Measurements from ENCODE around the gene HOXB9. TPM values are rescaled to one million over a fixed set of nuclear protein-coding genes. Genes with fewer than 3 reads are reported as not detected.
A peak's percentile ranks its signal among the peaks of the same experiment; 100 is the strongest.

The HOXB9 gene
- total and polyA plus RNA-seq, 9 of the 15 experiments (the other 6 are each of a cell fraction or from before 2014, with no cell fraction given), result 3.1 to 196 (median 77.6) TPM

DNA sequence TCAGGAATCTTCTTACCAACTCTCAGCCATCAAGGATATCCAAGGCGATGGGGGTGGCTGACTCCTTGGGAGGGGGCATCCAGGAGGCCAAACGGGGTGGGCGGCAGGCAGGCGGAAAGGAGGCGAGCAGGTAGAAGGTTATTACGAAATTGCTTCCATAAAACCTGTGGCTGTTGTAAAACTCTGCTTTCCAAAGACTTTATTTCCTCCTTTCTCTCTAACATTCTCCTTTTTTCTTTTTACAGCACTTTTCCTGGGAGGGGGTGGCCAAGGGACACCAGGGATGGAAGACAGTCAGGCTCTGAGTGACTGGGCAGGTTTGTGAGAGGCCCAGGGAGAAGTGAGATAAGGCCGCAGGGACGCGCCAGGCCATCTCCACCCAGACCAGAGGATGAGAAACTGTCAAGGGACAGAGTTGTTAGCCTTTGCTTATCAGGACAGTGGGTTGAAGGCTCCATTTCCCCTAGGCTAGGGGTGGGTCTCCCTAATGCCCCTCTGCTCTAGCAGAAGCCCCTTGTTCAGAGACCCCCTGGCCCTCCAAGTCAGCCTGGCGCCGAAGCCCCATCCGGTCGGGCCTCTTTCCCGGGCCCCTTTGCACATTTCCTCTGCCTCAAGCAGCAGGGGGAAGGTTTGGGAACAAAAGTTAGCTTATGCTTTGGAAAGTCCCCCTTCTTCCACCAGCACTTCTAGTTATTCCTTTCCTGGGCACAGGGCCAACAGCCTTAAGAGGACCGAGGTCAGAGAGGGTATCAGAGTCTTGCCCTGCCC lies 5.0 kb upstream of the HOXB9 start (continued):
- TF ChIP-seq, protein P1, sequence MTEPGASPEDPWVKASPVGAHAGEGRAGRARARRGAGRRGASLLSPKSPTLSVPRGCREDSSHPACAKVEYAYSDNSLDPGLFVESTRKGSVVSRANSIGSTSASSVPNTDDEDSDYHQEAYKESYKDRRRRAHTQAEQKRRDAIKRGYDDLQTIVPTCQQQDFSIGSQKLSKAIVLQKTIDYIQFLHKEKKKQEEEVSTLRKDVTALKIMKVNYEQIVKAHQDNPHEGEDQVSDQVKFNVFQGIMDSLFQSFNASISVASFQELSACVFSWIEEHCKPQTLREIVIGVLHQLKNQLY (CRISPR knock-in tag; conservative IDR thresholded peaks at IDR 0.05), result no peak
- TF ChIP-seq BCOR (IDR thresholded peaks at IDR 0.05) (peak; percentile 50; the same call in 1 of the 2 replicates), SP1 (CRISPR knock-in tag; IDR thresholded peaks at IDR 0.05) (peak; percentile 61), MBD2 (IDR thresholded peaks at IDR 0.05; ENCODE audit: borderline replicate concordance, low read depth) (peak; percentile 49; the same call in 1 of the 2 replicates), SRF (CRISPR knock-in tag; IDR thresholded peaks at IDR 0.05) (no peak), TAF1 (IDR thresholded peaks at IDR 0.05; ENCODE audit: control insufficient read depth, extremely low read depth, insufficient read depth, low read length, severe bottlenecking) (peak; percentile 89), SIN3A (IDR thresholded peaks at IDR 0.05; ENCODE audit: borderline replicate concordance in 2 of 2, control insufficient read depth in 1 of 2, low read depth in 2 of 2, low read length in 2 of 2) (0 out of 4 replicates have a peak, but pooled peaks of 1 of the 2 experiments have one; percentile 23), MAFF (IDR thresholded peaks at IDR 0.05; ENCODE audit: low read length) (peak; percentile 74), NONO (IDR thresholded peaks at IDR 0.05; ENCODE audit: low read depth in 2 of 2, low read length in 1 of 2) (peak in 1 of 2 experiments; percentile 58; a peak in 1 of 4 replicates), ZC3H8 (IDR thresholded peaks at IDR 0.05) (no peak), ESRRA (IDR thresholded peaks at IDR 0.05; ENCODE audit: borderline replicate concordance, low read depth) (peak; percentile 62; the same call in 1 of the 2 replicates)
- TF ChIP-seq, protein P2, sequence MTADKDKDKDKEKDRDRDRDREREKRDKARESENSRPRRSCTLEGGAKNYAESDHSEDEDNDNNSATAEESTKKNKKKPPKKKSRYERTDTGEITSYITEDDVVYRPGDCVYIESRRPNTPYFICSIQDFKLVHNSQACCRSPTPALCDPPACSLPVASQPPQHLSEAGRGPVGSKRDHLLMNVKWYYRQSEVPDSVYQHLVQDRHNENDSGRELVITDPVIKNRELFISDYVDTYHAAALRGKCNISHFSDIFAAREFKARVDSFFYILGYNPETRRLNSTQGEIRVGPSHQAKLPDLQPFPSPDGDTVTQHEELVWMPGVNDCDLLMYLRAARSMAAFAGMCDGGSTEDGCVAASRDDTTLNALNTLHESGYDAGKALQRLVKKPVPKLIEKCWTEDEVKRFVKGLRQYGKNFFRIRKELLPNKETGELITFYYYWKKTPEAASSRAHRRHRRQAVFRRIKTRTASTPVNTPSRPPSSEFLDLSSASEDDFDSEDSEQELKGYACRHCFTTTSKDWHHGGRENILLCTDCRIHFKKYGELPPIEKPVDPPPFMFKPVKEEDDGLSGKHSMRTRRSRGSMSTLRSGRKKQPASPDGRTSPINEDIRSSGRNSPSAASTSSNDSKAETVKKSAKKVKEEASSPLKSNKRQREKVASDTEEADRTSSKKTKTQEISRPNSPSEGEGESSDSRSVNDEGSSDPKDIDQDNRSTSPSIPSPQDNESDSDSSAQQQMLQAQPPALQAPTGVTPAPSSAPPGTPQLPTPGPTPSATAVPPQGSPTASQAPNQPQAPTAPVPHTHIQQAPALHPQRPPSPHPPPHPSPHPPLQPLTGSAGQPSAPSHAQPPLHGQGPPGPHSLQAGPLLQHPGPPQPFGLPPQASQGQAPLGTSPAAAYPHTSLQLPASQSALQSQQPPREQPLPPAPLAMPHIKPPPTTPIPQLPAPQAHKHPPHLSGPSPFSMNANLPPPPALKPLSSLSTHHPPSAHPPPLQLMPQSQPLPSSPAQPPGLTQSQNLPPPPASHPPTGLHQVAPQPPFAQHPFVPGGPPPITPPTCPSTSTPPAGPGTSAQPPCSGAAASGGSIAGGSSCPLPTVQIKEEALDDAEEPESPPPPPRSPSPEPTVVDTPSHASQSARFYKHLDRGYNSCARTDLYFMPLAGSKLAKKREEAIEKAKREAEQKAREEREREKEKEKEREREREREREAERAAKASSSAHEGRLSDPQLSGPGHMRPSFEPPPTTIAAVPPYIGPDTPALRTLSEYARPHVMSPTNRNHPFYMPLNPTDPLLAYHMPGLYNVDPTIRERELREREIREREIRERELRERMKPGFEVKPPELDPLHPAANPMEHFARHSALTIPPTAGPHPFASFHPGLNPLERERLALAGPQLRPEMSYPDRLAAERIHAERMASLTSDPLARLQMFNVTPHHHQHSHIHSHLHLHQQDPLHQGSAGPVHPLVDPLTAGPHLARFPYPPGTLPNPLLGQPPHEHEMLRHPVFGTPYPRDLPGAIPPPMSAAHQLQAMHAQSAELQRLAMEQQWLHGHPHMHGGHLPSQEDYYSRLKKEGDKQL (CRISPR knock-in tag; IDR thresholded peaks at IDR 0.05; ENCODE audit: borderline replicate concordance), result no peak
- TF ChIP-seq, protein P3, sequence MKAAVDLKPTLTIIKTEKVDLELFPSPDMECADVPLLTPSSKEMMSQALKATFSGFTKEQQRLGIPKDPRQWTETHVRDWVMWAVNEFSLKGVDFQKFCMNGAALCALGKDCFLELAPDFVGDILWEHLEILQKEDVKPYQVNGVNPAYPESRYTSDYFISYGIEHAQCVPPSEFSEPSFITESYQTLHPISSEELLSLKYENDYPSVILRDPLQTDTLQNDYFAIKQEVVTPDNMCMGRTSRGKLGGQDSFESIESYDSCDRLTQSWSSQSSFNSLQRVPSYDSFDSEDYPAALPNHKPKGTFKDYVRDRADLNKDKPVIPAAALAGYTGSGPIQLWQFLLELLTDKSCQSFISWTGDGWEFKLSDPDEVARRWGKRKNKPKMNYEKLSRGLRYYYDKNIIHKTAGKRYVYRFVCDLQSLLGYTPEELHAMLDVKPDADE (conservative IDR thresholded peaks at IDR 0.05; ENCODE audit: control insufficient read depth, low read depth, low read length), result no peak
- TF ChIP-seq, protein P4, sequence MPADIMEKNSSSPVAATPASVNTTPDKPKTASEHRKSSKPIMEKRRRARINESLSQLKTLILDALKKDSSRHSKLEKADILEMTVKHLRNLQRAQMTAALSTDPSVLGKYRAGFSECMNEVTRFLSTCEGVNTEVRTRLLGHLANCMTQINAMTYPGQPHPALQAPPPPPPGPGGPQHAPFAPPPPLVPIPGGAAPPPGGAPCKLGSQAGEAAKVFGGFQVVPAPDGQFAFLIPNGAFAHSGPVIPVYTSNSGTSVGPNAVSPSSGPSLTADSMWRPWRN (IDR thresholded peaks at IDR 0.05; ENCODE audit: low read depth), result peak; percentile 74
- TF ChIP-seq, protein P5, sequence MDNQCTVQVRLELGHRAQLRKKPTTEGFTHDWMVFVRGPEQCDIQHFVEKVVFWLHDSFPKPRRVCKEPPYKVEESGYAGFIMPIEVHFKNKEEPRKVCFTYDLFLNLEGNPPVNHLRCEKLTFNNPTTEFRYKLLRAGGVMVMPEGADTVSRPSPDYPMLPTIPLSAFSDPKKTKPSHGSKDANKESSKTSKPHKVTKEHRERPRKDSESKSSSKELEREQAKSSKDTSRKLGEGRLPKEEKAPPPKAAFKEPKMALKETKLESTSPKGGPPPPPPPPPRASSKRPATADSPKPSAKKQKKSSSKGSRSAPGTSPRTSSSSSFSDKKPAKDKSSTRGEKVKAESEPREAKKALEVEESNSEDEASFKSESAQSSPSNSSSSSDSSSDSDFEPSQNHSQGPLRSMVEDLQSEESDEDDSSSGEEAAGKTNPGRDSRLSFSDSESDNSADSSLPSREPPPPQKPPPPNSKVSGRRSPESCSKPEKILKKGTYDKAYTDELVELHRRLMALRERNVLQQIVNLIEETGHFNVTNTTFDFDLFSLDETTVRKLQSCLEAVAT (IDR thresholded peaks at IDR 0.05), result peak; percentile 85 to 91

Data from K562 (cell line).